DLD1 (cell line): Measurements from ENCODE around the gene EXOC2.
"Not testable (repeated sequence)": the region's sequence is repeated elsewhere in the genome, so short reads cannot be mapped to it uniquely, and the experiment has no call there.

Source experiments
- in situ Hi-C: cut with HindIII; loops from 2 replicates; pipeline ENCODE4 v1.10.0; 2017; ENCODE audit warnings: low sequenced_read_pairs

Gene EXOC2

DNA sequence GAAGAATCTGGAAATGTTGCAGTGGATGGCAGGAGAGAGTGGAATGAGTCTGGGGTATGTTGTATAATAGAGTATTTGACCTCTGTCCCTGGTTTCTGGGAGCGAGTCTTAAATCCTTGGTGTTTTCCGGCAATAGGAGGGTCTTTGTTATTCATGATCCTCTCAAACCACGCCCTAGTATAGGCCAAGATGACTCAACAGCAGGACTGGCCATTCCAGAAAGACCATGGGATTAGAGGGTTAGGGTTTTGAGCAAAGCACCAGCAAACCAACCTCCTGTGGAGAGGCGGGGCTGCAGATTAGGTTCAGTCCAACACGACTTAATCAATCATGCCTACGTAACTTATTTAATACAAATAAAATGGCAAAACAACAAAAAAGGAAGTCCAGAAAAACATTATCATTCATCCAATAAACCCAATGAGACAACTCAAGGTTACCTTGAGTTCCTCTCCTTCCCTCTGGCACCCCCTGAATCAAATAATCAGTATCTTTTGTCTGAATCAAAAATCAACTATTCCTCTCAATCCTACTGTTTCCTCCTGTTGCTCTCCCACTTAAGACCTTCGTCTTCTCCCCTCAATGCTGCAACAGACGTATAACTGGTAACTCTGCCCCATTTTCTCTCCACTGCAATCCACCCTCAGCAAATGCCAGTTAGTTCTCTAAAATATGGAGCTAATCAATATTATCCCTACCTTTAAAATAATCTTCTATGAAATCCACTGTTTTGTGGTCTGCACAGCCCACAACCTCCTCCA is 51.5 kb downstream of the EXOC2 start:
- in situ Hi-C loops, result no loop called here

- in situ Hi-C loops, result no loop called here
Measured at GRCh38 chr6:636488-636887, 56.5 kb downstream of the EXOC2 start.

DNA sequence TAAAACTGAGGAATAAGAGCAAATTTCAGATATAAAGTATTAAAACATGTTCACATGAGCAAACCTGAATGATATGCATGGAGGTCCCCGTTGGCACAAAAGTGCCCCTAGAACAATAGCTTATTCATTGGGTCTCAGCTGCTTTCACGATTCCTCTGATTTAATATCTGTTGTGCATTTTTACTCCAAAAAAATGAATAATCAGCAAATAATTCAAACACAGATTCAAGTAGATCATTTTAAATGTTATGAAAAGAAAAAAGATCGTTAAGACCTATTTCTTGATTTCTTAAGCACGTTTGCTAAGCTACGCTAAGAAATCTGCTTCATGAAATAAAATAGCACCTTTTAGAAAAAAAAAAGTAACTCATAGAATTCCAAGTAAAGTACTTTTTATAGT is 57.7 kb downstream of the EXOC2 start:
- in situ Hi-C loops, result no loop called here

- in situ Hi-C loops, result no loop called here
Measured at GRCh38 chr6:633611-634010, 59.3 kb downstream of the EXOC2 start.

GRCh38 chr6:628766-629165 is 64.2 kb downstream of the EXOC2 start:
- in situ Hi-C loops, result no loop called here

DNA sequence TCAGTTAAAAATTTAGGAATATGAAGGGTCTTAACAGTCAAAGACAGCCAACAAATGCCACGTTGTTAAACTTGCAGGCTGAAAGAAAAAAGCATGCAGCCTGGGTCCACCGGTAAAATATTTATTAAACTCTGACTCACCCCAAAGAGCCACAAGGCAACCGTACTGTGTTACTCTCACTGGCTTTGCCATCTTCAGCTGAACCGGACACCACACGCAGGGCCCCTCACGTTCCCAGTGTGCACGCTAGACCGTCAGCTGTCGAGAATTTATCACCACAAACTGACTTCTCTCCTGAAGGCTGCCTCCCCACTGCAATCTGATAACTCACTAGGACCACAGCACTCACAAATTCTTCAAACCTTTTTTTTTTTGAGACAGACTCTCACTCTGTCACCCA is 66.7 kb downstream of the EXOC2 start:
- in situ Hi-C loops, result no loop called here

GRCh38 chr6:624979-625378 is 68.0 kb downstream of the EXOC2 start:
- in situ Hi-C loops, result no loop called here

- in situ Hi-C loops, result no loop called here
Measured at GRCh38 chr6:622462-622861, 70.5 kb downstream of the EXOC2 start.

DNA sequence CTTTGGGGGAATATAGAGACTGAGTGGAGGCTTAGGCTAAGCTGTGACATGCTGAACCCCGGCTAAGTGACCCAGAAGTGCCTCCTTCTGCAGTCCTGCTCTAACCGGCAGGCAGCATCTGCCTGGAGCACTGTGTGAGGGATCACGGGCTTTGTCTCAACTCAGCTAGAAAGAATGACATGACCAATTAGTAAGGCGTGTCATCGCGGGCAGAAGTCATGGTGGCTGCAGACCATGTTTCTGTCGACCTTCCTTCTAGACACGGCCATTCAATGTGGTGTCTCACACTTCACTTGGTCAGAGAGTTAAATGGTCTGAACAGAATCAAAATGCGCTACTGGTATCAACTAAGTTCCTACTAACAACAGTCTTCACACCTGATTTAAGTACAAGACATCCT is 71.0 kb downstream of the EXOC2 start:
- in situ Hi-C loops, result no loop called here

- in situ Hi-C loops, result no loop called here
Measured at GRCh38 chr6:620950-621349, 72.0 kb downstream of the EXOC2 start.

DNA sequence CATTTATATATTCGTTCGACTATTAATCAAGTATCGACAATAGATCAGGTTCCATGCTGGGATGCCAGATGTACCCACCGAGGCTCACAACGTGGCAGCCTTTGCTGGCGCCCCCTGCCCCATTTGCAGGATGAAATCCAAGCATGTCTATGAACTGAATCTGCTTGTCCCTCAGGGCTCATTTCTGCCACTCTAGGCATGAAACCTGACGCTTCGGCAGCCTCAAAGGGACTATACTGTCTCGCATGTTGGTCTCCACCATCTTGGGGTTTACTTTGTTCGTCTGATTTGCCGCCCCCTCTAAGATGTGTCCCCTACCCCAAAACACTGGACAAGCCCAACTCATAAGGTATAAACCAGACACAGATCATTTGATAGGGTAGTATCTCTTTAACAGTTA is 72.8 kb downstream of the EXOC2 start:
- in situ Hi-C loops, result no loop called here

- in situ Hi-C loops, result no loop called here
Measured at GRCh38 chr6:617456-618100, 75.4 kb downstream of the EXOC2 start.

DNA sequence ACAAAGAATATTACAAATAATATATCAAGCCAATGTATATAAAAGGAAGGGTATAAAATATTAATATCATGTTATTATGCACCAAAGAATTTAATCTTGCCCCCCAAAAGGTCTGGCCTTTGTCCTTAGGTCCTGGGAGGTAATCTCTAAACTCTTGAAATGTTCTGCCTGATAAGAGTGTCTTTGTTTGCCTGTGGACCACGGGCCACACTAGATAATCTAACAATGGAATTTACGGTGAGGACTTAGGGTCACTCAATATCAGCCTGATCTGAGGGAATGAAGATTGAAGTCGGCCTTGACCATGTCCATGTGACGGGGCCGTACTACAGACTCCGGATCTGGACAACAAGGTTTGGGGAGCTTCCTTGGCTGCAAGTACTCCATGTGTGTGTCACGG is 79.0 kb downstream of the EXOC2 start:
- in situ Hi-C loops, result no loop called here

- in situ Hi-C loops, result no loop called here
Measured at GRCh38 chr6:611928-612327, 81.0 kb downstream of the EXOC2 start.

- in situ Hi-C loops, result no loop called here
Measured at GRCh38 chr6:610882-611281, 82.1 kb downstream of the EXOC2 start.

GRCh38 chr6:609905-610304 is 83.0 kb downstream of the EXOC2 start:
- in situ Hi-C loops, result no loop called here

GRCh38 chr6:606829-607379 is 86.0 kb downstream of the EXOC2 start:
- in situ Hi-C loops, result no loop called here

- in situ Hi-C loops, result not testable (repeated sequence)
Measured at GRCh38 chr6:605895-606294, 87.0 kb downstream of the EXOC2 start.

- in situ Hi-C loops, result no loop called here
Measured at GRCh38 chr6:604579-604978, 88.4 kb downstream of the EXOC2 start.

GRCh38 chr6:603265-603664 is 89.7 kb downstream of the EXOC2 start:
- in situ Hi-C loops, result no loop called here

DNA sequence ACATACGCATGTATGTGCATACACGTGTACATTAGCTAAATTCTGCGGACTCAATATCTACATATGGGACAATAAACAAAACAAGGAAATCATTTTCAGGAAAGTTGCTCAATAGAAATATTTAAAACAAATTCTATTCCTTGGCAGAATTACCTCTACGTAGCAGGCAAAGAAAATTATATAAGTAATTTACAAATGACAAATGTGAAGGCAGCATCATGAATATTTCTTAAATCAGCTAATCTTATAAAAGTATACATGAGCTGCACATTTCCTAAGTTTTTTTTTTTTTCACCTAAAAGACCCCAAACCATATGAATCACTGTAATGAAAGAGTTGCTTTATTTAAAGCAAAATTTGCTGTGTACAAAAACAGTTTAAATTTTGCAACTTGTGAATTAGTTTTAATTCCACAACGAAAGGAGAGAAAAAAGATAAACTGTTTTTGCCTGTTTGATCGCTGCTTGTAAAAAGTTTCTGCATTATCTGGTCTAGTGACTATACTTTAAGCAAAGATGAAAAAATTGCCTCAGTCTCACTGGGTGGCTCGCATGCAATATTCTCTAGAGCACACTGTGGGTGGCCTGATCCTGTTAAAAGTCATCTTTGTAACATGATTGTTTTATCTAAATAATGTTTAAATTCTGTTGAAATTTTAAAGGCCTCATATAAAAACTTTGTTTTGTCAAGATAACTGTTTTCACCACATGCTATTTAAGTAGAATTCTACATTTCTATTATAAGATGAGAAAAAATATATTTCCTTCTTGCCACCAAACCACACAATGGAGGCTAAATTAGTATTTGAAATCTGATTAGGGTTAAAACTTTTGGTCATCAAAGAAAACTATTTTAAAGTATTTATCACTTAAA is 93.1 kb downstream of the EXOC2 start:
- in situ Hi-C loops, result no loop called here

DNA sequence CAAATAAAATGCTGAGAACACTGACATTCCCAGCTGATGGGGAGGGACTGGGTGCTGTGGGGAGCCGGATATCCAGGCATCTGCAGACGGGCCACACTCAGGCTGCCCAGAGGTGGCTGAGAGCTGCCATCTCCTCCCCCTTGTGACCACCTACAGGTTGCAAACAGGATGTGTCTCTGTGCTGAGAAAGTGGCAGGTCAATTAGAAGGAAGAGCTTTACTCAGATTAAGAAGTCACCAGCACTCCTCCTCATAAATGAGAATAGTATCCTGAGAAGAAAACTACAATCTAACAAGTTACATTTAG is 99.1 kb downstream of the EXOC2 start:
- in situ Hi-C loops, result no loop called here
